ENCODE data around the gene RAB34. TPM values are rescaled to one million over a fixed set of nuclear protein-coding genes. Genes with fewer than 3 reads are reported as not detected.
A peak's percentile ranks its signal among the peaks of the same experiment; 100 is the strongest.

RAB34 gene
- total and polyA plus RNA-seq, 9 of the 15 experiments (the other 6 are each of a cell fraction or from before 2014, with no cell fraction given): 0.07 to 3.8 (median 0.46) TPM; not detected in 1

DNA sequence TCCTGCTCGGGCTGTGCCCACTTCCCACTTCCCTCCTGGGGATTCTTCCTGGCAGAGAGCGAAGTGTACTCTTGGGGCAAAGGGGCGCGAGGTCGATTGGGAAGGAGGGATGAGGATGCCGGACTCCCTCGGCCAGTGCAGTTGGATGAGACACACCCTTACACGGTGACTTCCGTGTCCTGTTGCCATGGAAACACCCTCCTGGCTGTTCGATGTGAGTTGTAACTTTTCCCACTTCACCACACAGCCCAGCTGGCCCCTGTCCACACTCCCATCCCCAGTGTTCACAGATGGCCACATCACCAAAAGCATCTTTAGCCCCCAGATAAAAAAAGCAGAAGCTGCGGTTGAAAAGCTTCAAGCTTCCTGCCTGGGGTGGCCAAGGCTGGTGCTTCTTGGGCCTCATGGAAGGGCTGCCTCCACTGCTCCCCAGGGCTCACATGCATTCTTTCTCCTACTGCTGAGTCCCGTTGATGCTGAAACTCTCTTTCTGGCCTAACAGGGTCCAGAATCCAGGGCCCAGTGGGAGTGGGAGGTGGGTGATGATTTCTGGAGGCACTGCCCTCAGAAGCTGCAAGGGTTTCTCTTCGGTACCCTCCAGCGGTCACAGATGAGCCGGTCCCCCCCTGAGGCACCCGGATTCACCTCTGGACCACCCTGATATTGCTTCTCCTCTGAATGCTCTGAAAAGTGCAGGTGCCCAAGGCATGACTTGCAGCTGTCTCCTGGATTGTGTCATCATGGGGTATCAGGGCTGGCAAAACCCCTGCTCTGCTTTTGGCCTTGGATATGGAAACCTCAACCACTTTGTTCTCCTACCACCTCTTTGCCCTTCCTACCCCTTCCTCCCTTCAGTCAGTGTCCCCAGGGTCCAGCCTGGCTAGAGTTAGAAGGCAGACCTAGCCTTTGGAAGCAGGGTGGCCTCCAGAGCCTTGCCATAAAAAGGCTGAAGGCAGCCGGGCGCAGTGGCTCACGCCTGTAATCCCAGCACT is 24.0 kb upstream of the RAB34 start (continued):
- no peak; a peak in 1 of 4 replicates for TF ChIP-seq ETV6 (IDR thresholded peaks at IDR 0.05; ENCODE audit: borderline replicate concordance in 1 of 2, low read depth in 2 of 2, low read length in 1 of 2)
- TF ChIP-seq ETV6 (CRISPR knock-in tag; IDR thresholded peaks at IDR 0.05; ENCODE audit: borderline replicate concordance): no peak
- peak; percentile 71 for TF ChIP-seq MTA2 (IDR thresholded peaks at IDR 0.05; ENCODE audit: low read depth)
- no peak for TF ChIP-seq SRSF9 (IDR thresholded peaks at IDR 0.05; ENCODE audit: borderline replicate concordance, low read depth, low read length)
- TF ChIP-seq ZKSCAN1 (IDR thresholded peaks at IDR 0.05; ENCODE audit: low read depth, low read length): peak; percentile 62; the same call in 1 of the 2 replicates
- TF ChIP-seq ZNF175 (CRISPR knock-in tag; IDR thresholded peaks at IDR 0.05; ENCODE audit: low read depth): peak; percentile 48; the same call in 1 of the 2 replicates
- TF ChIP-seq, protein P1, sequence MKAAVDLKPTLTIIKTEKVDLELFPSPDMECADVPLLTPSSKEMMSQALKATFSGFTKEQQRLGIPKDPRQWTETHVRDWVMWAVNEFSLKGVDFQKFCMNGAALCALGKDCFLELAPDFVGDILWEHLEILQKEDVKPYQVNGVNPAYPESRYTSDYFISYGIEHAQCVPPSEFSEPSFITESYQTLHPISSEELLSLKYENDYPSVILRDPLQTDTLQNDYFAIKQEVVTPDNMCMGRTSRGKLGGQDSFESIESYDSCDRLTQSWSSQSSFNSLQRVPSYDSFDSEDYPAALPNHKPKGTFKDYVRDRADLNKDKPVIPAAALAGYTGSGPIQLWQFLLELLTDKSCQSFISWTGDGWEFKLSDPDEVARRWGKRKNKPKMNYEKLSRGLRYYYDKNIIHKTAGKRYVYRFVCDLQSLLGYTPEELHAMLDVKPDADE (conservative IDR thresholded peaks at IDR 0.05; ENCODE audit: control insufficient read depth, low read depth, low read length): 0 out of 2 replicates have a peak, but pooled peaks have one; percentile 23
- TF ChIP-seq, protein P2, sequence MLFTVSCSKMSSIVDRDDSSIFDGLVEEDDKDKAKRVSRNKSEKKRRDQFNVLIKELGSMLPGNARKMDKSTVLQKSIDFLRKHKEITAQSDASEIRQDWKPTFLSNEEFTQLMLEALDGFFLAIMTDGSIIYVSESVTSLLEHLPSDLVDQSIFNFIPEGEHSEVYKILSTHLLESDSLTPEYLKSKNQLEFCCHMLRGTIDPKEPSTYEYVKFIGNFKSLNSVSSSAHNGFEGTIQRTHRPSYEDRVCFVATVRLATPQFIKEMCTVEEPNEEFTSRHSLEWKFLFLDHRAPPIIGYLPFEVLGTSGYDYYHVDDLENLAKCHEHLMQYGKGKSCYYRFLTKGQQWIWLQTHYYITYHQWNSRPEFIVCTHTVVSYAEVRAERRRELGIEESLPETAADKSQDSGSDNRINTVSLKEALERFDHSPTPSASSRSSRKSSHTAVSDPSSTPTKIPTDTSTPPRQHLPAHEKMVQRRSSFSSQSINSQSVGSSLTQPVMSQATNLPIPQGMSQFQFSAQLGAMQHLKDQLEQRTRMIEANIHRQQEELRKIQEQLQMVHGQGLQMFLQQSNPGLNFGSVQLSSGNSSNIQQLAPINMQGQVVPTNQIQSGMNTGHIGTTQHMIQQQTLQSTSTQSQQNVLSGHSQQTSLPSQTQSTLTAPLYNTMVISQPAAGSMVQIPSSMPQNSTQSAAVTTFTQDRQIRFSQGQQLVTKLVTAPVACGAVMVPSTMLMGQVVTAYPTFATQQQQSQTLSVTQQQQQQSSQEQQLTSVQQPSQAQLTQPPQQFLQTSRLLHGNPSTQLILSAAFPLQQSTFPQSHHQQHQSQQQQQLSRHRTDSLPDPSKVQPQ (CRISPR knock-in tag; IDR thresholded peaks at IDR 0.05; ENCODE audit: borderline replicate concordance): no peak
- TF ChIP-seq KLF16 (IDR thresholded peaks at IDR 0.05): peak; percentile 93
- no peak for TF ChIP-seq ZNF57 (CRISPR knock-in tag; IDR thresholded peaks at IDR 0.05)
- TF ChIP-seq NCOR1 (IDR thresholded peaks at IDR 0.05): peak; percentile 62; the same call in 1 of the 2 replicates
- no peak for TF ChIP-seq ZNF717 (CRISPR knock-in tag; IDR thresholded peaks at IDR 0.05)
- no peak for TF ChIP-seq MTF1 (CRISPR knock-in tag; IDR thresholded peaks at IDR 0.05; ENCODE audit: borderline replicate concordance)
- TF ChIP-seq XRCC4 (IDR thresholded peaks at IDR 0.05; ENCODE audit: extremely low read depth, insufficient read depth, insufficient read length): no peak
- TF ChIP-seq ZNF408 (CRISPR knock-in tag; IDR thresholded peaks at IDR 0.05; ENCODE audit: low read depth): no peak
- TF ChIP-seq, protein P3, sequence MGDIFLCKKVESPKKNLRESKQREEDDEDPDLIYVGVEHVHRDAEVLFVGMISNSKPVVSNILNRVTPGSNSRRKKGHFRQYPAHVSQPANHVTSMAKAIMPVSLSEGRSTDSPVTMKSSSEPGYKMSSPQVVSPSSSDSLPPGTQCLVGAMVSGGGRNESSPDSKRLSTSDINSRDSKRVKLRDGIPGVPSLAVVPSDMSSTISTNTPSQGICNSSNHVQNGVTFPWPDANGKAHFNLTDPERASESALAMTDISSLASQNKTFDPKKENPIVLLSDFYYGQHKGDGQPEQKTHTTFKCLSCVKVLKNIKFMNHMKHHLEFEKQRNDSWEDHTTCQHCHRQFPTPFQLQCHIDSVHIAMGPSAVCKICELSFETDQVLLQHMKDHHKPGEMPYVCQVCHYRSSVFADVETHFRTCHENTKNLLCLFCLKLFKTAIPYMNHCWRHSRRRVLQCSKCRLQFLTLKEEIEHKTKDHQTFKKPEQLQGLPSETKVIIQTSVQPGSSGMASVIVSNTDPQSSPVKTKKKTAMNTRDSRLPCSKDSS (IDR thresholded peaks at IDR 0.05; ENCODE audit: low read depth, partially characterized antibody): no peak
- peak; percentile 43; the same call in 1 of the 2 replicates for TF ChIP-seq SOX6 (IDR thresholded peaks at IDR 0.05)
- TF ChIP-seq CSDE1 (IDR thresholded peaks at IDR 0.05): peak in 1 of 2 experiments; percentile 91; a peak in 2 of 4 replicates
- TF ChIP-seq ZNF263 (CRISPR knock-in tag; IDR thresholded peaks at IDR 0.05; ENCODE audit: borderline replicate concordance): peak; percentile 39; the same call in 1 of the 2 replicates
- TF ChIP-seq, protein P4, sequence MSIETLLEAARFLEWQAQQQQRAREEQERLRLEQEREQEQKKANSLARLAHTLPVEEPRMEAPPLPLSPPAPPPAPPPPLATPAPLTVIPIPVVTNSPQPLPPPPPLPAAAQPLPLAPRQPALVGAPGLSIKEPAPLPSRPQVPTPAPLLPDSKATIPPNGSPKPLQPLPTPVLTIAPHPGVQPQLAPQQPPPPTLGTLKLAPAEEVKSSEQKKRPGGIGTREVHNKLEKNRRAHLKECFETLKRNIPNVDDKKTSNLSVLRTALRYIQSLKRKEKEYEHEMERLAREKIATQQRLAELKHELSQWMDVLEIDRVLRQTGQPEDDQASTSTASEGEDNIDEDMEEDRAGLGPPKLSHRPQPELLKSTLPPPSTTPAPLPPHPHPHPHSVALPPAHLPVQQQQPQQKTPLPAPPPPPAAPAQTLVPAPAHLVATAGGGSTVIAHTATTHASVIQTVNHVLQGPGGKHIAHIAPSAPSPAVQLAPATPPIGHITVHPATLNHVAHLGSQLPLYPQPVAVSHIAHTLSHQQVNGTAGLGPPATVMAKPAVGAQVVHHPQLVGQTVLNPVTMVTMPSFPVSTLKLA (conservative IDR thresholded peaks at IDR 0.05): 0 out of 4 replicates have a peak, but pooled peaks of 1 of the 2 experiments have one; percentile 29
